Measurements from ENCODE around the gene SLAMF7.
A peak's percentile ranks its signal among the peaks of the same experiment; 100 is the strongest.
"Not testable (repeated sequence)": the region's sequence is repeated elsewhere in the genome, so short reads cannot be mapped to it uniquely, and the experiment has no call there.

SLAMF7 gene

DNA sequence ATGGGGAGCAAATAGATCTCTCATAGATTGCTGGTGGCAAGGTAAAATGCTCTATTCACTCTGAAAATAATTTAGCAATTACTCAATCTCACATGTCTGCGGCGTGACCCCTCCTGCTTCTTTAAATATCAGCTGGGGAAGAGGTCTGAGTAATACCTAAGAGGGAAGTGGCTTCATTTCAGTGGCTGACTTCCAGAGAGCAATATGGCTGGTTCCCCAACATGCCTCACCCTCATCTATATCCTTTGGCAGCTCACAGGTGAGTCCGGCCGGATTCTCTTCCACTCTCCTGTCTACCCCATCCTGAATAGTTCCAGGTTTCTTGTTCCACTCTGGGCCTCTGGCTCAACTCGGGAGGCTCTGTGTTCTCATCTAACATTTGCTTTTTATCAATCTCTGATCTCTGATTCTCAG lies at the start of gene SLAMF7:
Gene SLAMF7, plus strand, starts transcription at position 150 of the 414 bp plus-strand sequence. Its CDS starts 55 bp downstream, at position 205.
- DNase-seq, result no peak
- intact Hi-C loops (cut with DNase I), result no loop called here

- intact Hi-C loops (cut with DNase I); DNase-seq: not testable (repeated sequence)
These were observed 46.7 kb upstream of the SLAMF7 start for GRCh38 chr1:160692390-160692789.

DNA sequence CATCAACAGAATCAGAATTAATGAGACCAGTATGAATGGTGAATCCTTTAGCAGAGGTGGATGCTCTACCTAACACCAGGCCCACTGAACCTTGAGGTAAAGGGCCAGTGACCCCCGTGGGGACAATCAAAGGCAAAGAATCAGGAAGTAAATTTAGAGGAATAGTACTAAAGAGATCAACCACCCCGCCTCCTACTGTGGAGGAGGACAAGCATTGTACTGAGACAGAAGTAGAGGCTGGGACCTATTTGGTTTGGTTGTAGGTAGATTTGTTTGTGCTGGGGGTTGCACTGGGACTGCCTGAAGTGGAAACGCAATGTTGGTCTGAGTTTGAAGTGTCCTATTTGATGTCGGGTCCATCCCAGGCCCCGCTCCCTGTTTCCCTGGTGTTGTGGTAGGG lies 36.9 kb upstream of the SLAMF7 start:
- no peak for DNase-seq
- intact Hi-C loops (cut with DNase I), result no loop called here

GRCh38 chr1:160704250-160704649 lies 34.8 kb upstream of the SLAMF7 start:
- intact Hi-C loops (cut with DNase I), result no loop called here
- DNase-seq, result peak in 2 of 10 donors; percentile 15 to 74

DNA sequence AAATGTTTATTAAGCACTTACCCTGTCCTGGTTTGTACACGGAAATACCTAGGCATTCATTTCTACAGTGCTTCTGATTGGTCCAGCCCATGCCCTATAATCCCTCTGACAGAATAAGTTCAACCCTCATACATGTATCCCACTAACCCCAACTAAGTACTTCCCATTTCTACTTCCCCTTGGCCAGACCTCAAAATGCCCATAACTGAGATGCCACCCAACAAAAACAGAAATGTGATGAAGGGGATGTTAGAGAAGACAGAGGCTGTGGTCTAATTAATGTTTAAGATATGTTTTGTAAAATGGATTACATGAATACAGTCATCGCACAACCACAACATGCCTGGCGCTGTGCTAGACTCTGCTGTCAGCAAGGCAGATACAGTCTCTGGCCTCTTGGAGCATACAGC lies 33.8 kb upstream of the SLAMF7 start:
- intact Hi-C loops (cut with DNase I); DNase-seq: not testable (repeated sequence)

- no peak for DNase-seq
- intact Hi-C loops (cut with DNase I), result no loop called here
These were observed 33.3 kb upstream of the SLAMF7 start for GRCh38 chr1:160705742-160706141.

DNA sequence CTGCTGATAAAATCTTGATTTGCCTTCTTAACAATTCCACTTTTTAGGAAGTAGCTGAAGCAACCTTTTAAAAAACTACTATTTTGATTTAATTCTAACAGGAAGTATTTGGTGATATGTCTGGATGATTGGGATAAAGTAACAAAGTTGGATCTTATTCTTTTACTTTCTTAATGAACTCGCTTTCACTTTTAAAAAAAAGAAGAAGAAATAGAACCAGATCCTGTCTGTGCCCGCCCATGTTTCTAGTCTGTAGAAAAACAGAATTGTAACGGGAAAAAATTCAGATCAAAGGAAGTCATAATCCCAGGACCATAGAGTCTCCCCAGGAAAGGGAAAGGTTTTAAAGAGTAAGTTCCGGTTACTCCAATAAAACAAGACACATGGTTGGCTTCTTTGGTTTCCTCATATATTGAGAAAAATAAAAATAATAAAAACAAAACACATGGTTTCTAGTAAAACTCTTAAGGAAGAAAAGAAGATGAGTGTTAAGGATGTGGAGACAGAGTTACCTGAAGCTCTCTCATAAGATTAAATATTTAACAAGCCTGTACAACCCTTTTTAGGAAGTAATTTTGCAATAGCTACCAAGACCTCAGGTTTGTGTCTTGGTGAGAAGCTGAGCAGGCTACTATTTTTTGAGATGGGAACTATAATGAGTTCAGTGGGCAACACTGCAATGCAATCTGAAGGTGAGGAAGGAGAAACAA lies 32.4 kb upstream of the SLAMF7 start:
- intact Hi-C loops (cut with DNase I), result no loop called here
- DNase-seq, result no peak

GRCh38 chr1:160707236-160708064 lies 31.6 kb upstream of the SLAMF7 start:
- DNase-seq, result no peak

GRCh38 chr1:160708118-160708517 lies 30.9 kb upstream of the SLAMF7 start:
- intact Hi-C loops (cut with DNase I), result no loop called here
- no peak for DNase-seq

More at GRCh38 chr1:160707236-160708064, 31.6 kb upstream of the SLAMF7 start:
- intact Hi-C loops (cut with DNase I), result no loop called here

- no peak for DNase-seq
- intact Hi-C loops (cut with DNase I), result no loop called here
These were observed 30.2 kb upstream of the SLAMF7 start for GRCh38 chr1:160708801-160709200.

DNA sequence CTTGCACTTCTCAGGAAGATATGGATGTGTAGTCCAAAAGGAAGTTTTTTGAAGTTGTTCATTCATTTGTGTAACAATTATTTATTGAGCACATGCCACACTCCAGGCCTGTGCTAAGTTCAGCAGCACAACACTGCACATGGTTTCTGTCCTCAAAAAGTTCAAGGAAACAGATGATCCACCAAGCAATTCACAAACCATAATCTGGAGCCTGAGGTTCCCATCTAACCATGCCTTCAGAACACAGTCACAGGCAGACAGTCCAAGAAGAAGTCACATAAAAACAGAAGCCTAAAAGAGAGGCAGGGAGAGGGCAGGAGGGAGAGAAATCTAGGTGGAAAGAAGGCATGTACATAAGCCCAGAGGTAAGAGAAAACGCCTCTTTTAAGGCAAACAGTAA lies 29.3 kb upstream of the SLAMF7 start:
- no peak for DNase-seq
- intact Hi-C loops (cut with DNase I), result no loop called here

DNA sequence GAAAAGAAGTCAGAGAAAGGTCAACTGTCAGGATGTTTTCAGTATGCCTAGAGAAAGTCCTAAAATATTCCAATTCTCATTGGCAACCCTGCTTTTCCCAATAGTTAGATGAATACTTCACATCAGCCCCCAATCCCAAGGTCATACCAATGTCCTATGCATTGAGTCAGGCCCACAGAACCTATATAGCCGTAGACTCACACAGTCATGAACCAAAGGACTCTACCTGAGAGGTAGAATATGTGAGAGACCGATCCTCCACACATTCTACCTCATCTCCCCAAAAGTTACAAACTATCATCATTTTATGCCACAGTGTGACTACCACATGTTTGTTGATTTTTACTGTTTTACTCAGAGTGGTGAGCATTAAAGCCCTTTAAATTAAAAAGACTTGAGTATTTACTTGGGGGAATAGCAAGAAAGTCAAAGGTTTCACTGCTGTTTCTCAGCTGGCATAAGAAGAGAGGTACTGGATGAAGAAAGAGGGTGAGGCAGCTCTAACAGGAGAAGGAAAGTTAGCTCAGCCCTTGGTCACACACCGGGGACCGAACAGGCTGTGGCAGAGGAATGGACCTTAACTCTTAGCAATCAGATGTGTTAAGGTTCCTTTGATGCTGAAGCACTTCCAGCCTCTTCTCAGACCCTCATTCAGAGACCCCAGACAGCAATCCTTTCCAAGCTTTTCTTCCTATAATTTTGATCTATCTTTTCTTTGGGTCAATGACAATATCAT lies 28.4 kb upstream of the SLAMF7 start:
- intact Hi-C loops (cut with DNase I), result no loop called here
- no peak for DNase-seq

GRCh38 chr1:160711276-160711601 lies 27.8 kb upstream of the SLAMF7 start:
- DNase-seq, result no peak
- intact Hi-C loops (cut with DNase I), result no loop called here

DNA sequence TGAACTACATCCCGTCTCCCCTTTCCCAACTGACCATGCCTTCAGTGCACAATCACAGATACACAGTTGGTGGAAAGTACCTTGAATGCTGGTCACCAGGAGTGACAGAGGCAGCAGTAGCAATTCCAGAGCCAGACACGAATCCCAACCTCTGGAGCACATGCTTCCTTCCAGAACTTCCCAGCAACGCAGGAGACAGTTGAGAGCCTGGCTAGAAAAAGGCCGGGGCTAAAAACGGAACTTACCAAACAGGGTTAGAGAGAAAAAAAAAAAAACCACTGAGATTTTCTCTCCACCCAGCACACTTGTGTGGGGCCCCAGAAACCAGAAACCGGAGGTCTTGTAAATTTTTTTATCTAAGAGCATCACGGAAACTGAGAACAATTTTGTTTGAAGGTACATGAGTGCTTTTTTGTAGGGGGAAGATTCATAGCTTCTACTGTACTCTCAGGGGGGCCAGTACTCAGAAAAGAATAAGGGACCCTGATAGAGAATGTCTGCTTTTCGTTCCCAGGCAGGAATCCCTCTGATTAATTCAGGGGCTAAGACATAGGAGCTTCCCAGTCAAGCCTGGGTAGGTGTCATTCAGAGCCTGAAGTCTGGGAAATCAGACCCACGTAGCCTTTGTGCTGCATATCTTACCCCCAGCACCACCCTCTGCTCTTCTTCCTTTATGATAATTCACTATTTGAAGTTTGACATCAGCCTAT lies 27.3 kb upstream of the SLAMF7 start, which contains the start of gene CD48:
Gene CD48, minus strand, starts transcription at position 221 of the 710 bp plus-strand sequence. Its CDS starts 59 bp downstream, at position 162.
- intact Hi-C loops (cut with DNase I), result no loop called here

GRCh38 chr1:160712525-160713080 lies 26.4 kb upstream of the SLAMF7 start:
- DNase-seq; intact Hi-C loops (cut with DNase I): not testable (repeated sequence)

More for the DNA sequence above, 27.3 kb upstream of the SLAMF7 start, which contains the start of gene CD48:
- no peak for DNase-seq

GRCh38 chr1:160713161-160713560 lies 25.9 kb upstream of the SLAMF7 start:
- intact Hi-C loops (cut with DNase I), result no loop called here

GRCh38 chr1:160714034-160714648 lies 24.9 kb upstream of the SLAMF7 start:
- intact Hi-C loops (cut with DNase I); DNase-seq: not testable (repeated sequence)

More at GRCh38 chr1:160713161-160713560, 25.9 kb upstream of the SLAMF7 start:
- no peak for DNase-seq

DNA sequence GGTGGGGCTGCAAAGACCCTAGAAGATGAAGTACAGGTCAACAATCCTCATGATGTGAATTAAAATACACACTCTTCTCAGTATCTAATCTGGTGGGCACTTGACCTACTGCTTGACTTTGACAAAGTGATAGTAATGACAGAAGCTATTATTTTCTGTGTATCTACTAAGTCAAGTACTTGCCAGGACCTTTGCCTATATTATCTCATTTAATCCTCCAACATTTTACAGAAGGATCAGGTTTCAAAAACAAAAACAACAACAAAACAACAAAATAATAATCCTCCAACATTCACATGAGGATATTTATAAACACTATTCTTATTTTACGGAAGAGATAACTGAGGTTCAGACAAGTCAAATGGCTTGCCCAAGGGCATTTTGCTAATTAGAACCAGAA lies 23.0 kb upstream of the SLAMF7 start:
- DNase-seq, result no peak
- intact Hi-C loops (cut with DNase I), result no loop called here

DNA sequence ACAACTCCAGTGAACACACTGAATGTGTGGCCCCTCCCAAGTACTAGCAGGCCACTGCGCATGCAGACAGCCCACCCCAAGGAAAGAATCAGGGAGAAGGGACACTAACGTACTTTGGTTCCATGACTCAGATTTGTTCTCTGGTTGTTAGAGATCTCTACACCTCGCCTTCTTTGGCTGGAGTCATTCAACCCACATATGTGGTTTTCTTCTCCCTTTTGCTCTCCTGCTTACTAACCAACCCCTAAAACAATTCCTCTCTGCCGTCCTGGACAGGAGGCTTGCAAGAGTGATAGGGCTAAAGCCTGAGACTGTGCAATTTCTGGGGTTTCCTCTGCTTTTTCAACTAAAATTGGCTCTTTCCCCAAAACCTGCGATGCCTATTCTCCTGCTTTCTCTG lies 21.7 kb upstream of the SLAMF7 start:
- intact Hi-C loops (cut with DNase I), result no loop called here
- no peak for DNase-seq

Measured in posterior cingulate gyrus (tissue), 11 donors.